K562 (cell line): Measurements from ENCODE around the gene MRPL44. TPM values are rescaled to one million over a fixed set of nuclear protein-coding genes. Genes with fewer than 3 reads are reported as not detected.

Experiments
- ATF7 ChIP-seq: fragments of 450-650 bp; IDR thresholded peaks from 2 replicates; pipeline ENCODE4 v1.7.1; 2014; ENCODE audit warnings: mild to moderate bottlenecking, moderate library complexity
- CBX8 ChIP-seq: fragments of 200-600 bp; sonication (generic); IDR thresholded peaks from 2 replicates; pipeline ENCODE4 v1.6.1; 2012; ENCODE audit warnings: borderline replicate concordance, mixed run types, low read depth, mild to moderate bottlenecking, moderate library complexity, mixed read lengths, low read length, control low read depth, inconsistent platforms; ENCODE audit not compliant: poor library complexity, severe bottlenecking; ENCODE audit errors: extremely low read depth
- DPF2 ChIP-seq: fragments of 450-650 bp; IDR thresholded peaks from 2 replicates; pipeline ENCODE4 v1.6.1; 2016
- E2F3 ChIP-seq: fragments of 250-450 bp; sonication (Bioruptor Pico); IDR thresholded peaks from 2 replicates; pipeline ENCODE4 v1.4.0; 2020; ENCODE audit warnings: mild to moderate bottlenecking
- MTF1 ChIP-seq: fragments of 250-450 bp; sonication (Bioruptor Pico); IDR thresholded peaks from 2 replicates; pipeline ENCODE4 v1.9.0; 2021; ENCODE audit warnings: moderate library complexity, mild to moderate bottlenecking, inconsistent platforms, borderline replicate concordance
- PHB2 ChIP-seq: fragments of 450-650 bp; IDR thresholded peaks from 2 replicates; pipeline ENCODE4 v1.6.1; 2017; ENCODE audit warnings: low read depth
- RFX1 ChIP-seq: fragments of 450-650 bp; IDR thresholded peaks from 2 replicates; pipeline ENCODE4 v1.6.1; 2016; ENCODE audit warnings: mild to moderate bottlenecking, moderate library complexity
- SLC30A9 ChIP-seq: fragments of 250-450 bp; sonication (Bioruptor Pico); IDR thresholded peaks from 2 replicates; pipeline ENCODE4 v1.8.0; 2022; ENCODE audit warnings: mild to moderate bottlenecking, moderate library complexity
- SMAD3 ChIP-seq: fragments of 450-650 bp; formaldehyde crosslinking; conservative IDR thresholded peaks from 2 replicates; pipeline ENCODE4 v1.4.0; 2020; ENCODE audit warnings: mild to moderate bottlenecking
- SMARCC2 ChIP-seq: fragments of 450-650 bp; IDR thresholded peaks from 2 replicates; pipeline ENCODE4 v1.6.1; 2017; ENCODE audit warnings: antibody characterized with exemption, moderate library complexity, mild to moderate bottlenecking, low read depth
- SUPT5H ChIP-seq: fragments of 450-650 bp; IDR thresholded peaks from 2 replicates; pipeline ENCODE4 v1.6.1; 2016
- ZKSCAN1 ChIP-seq: fragments of 150-350 bp; IDR thresholded peaks from 2 replicates; pipeline ENCODE4 v1.6.1; 2016; ENCODE audit warnings: low read depth, low read length
- ZNF165 ChIP-seq: fragments of 250-450 bp; sonication (Bioruptor Pico); IDR thresholded peaks from 2 replicates; pipeline ENCODE4 v1.4.0; 2020; ENCODE audit warnings: borderline replicate concordance
- ZNF175 ChIP-seq: fragments of 200-800 bp; sonication (Bioruptor generic); IDR thresholded peaks from 2 replicates; pipeline ENCODE4 v1.6.1; 2016; ENCODE audit warnings: low read depth, mild to moderate bottlenecking, missing genetic modification characterization, missing compliant biosample characterization
- ZNF274 ChIP-seq: IDR thresholded peaks from 2 replicates; pipeline ENCODE4 v1.6.1; 2011; ENCODE audit warnings: low read depth, mild to moderate bottlenecking, low read length, moderate library complexity, borderline replicate concordance
- ZNF707 ChIP-seq: fragments of 250-450 bp; sonication (Bioruptor Pico); conservative IDR thresholded peaks from 2 replicates; pipeline ENCODE4 v1.8.0; 2022; ENCODE audit warnings: inconsistent platforms, mild to moderate bottlenecking, moderate library complexity
- ZNF75A ChIP-seq: fragments of 450-650 bp; formaldehyde crosslinking; IDR thresholded peaks from 2 replicates; pipeline ENCODE4 v1.4.0; 2020; ENCODE audit warnings: mild to moderate bottlenecking
- polyA plus RNA-seq, 8 experiments: library from polyadenylated mRNA; depleted of rRNA in 4 of 8; stranded (reverse) in 5 of 8; unstranded in 3 of 8; fragments of >200 nt; fragmentation: Nextera tagmentation in 2 of 8; fragmentation: Illumina TruSeq in 1 of 8; extraction: Ambion mirVana in 2 of 8; extraction: Trizol in 1 of 8; gene quantifications; 2 replicates each; pipeline versions ENCODE4 v1.2.1 to v1.2.3, GENCODE V29; 2011 to 2014; ENCODE audit warnings: inconsistent platforms in 1 of 8, missing spikeins in 1 of 8
- total RNA-seq, 7 experiments: library from RNA; depleted of rRNA in 6 of 7; stranded (reverse); fragments of >200 nt in 6 of 7; fragmentation: Illumina TruSeq in 2 of 7; extraction: Trizol in 2 of 7; gene quantifications; 2 replicates each; pipeline versions ENCODE4 v1.2.1 to v1.2.3, GENCODE V29; 2011 to 2021; ENCODE audit warnings: low replicate concordance in 1 of 7
- TF ChIP-seq, protein P1 (sequence below): fragments of 250-450 bp; sonication (Bioruptor Pico); IDR thresholded peaks from 2 replicates; pipeline ENCODE4 v1.9.0; 2021; ENCODE audit warnings: mild to moderate bottlenecking
- TF ChIP-seq, protein P2 (sequence below): fragments of 250-450 bp; sonication (Bioruptor Pico); IDR thresholded peaks from 2 replicates; pipeline ENCODE4 v1.4.0; 2020; ENCODE audit warnings: mild to moderate bottlenecking, moderate library complexity
- TF ChIP-seq, protein P3 (sequence below): sonication (generic); formaldehyde crosslinking; IDR thresholded peaks from 2 replicates; pipeline ENCODE4 v1.8.0; 2022; ENCODE audit warnings: mild to moderate bottlenecking, low read depth, missing genetic modification reagents
- TF ChIP-seq, protein P4 (sequence below): fragments of 450-650 bp; formaldehyde crosslinking; IDR thresholded peaks from 2 replicates; pipeline ENCODE4 v1.4.0; 2020; ENCODE audit warnings: mild to moderate bottlenecking, moderate library complexity

Gene MRPL44
- total and polyA plus RNA-seq, 9 of the 15 experiments (the other 6 are each of a cell fraction or from before 2014, with no cell fraction given), result 10.4 to 26.0 (median 20.2) TPM

DNA sequence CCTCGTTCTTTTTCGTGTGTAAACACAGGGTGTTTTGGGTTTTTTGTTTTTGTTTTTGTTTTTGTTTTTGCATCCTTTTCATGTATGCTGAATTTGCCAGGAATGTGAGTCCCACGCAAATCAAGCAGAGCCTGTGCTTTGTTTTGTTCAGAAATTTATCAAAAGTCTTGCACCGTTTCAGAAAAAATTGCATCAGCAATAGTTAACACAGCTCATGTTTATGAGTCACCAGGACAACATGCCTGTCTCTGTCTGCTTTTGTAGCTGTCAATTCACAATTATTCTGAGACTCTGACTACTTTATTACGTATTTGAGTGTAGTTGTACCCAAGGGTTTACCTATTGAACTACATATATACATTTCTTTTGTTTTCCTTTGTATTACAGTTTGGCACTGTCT is 38.3 kb downstream of the MRPL44 start (continued):
- TF ChIP-seq ZNF175 (peak; percentile 28), MTF1 (no peak), ZNF165 (CRISPR knock-in tag) (no peak), CBX8 (no peak), SMAD3 (no peak), SUPT5H (no peak), ZKSCAN1 (no peak), E2F3 (no peak), ZNF707 (CRISPR knock-in tag) (no peak), SMARCC2 (no peak), PHB2 (no peak), ATF7 (peak; percentile 90), SLC30A9 (CRISPR knock-in tag) (no peak), ZNF75A (no peak), ZNF274 (no peak), RFX1 (peak; percentile 52), DPF2 (no peak)
- TF ChIP-seq, protein P1, sequence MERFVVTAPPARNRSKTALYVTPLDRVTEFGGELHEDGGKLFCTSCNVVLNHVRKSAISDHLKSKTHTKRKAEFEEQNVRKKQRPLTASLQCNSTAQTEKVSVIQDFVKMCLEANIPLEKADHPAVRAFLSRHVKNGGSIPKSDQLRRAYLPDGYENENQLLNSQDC (CRISPR knock-in tag), result no peak
- TF ChIP-seq, protein P2, sequence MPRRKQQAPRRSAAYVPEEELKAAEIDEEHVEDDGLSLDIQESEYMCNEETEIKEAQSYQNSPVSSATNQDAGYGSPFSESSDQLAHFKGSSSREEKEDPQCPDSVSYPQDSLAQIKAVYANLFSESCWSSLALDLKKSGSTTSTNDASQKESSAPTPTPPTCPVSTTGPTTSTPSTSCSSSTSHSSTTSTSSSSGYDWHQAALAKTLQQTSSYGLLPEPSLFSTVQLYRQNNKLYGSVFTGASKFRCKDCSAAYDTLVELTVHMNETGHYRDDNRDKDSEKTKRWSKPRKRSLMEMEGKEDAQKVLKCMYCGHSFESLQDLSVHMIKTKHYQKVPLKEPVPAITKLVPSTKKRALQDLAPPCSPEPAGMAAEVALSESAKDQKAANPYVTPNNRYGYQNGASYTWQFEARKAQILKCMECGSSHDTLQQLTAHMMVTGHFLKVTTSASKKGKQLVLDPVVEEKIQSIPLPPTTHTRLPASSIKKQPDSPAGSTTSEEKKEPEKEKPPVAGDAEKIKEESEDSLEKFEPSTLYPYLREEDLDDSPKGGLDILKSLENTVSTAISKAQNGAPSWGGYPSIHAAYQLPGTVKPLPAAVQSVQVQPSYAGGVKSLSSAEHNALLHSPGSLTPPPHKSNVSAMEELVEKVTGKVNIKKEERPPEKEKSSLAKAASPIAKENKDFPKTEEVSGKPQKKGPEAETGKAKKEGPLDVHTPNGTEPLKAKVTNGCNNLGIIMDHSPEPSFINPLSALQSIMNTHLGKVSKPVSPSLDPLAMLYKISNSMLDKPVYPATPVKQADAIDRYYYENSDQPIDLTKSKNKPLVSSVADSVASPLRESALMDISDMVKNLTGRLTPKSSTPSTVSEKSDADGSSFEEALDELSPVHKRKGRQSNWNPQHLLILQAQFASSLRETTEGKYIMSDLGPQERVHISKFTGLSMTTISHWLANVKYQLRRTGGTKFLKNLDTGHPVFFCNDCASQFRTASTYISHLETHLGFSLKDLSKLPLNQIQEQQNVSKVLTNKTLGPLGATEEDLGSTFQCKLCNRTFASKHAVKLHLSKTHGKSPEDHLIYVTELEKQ (CRISPR knock-in tag), result no peak
- TF ChIP-seq, protein P3, sequence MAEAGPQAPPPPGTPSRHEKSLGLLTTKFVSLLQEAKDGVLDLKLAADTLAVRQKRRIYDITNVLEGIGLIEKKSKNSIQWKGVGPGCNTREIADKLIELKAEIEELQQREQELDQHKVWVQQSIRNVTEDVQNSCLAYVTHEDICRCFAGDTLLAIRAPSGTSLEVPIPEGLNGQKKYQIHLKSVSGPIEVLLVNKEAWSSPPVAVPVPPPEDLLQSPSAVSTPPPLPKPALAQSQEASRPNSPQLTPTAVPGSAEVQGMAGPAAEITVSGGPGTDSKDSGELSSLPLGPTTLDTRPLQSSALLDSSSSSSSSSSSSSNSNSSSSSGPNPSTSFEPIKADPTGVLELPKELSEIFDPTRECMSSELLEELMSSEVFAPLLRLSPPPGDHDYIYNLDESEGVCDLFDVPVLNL (CRISPR knock-in tag), result no peak
- TF ChIP-seq, protein P4, sequence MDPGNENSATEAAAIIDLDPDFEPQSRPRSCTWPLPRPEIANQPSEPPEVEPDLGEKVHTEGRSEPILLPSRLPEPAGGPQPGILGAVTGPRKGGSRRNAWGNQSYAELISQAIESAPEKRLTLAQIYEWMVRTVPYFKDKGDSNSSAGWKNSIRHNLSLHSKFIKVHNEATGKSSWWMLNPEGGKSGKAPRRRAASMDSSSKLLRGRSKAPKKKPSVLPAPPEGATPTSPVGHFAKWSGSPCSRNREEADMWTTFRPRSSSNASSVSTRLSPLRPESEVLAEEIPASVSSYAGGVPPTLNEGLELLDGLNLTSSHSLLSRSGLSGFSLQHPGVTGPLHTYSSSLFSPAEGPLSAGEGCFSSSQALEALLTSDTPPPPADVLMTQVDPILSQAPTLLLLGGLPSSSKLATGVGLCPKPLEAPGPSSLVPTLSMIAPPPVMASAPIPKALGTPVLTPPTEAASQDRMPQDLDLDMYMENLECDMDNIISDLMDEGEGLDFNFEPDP (CRISPR knock-in tag), result no peak
